Measurements from ENCODE around the gene CPNE5. TPM values are rescaled to one million over a fixed set of nuclear protein-coding genes. Genes with fewer than 3 reads are reported as not detected.

Gene CPNE5
- polyA plus RNA-seq (ENCODE audit: insufficient read length in 3 of 3): 10 to 100 TPM; 12.8 to 17.1 (median 13.2) TPM
- long read RNA-seq, donor 1: 0 reads
- long read RNA-seq, donor 2: 0 reads
- long read RNA-seq, donor 3, partial matches to known transcripts: 0 of 1 reads
- long read RNA-seq, donor 3, other reads (novel, unspliced or antisense): 0 of 1 reads
- long read RNA-seq, donor 4: 0 reads
- long read RNA-seq, donor 5: 0 reads
- long read RNA-seq, donor 6, partial matches to known transcripts: 0 of 1 reads
- long read RNA-seq, donor 6, other reads (novel, unspliced or antisense): 0 of 1 reads
- long read RNA-seq, donor 7: 0 reads
- long read RNA-seq, donor 8: 0 reads
- long read RNA-seq, donor 9: 0 reads
- long read RNA-seq, donor 10: 0 reads
- long read RNA-seq, donor 11, partial matches to known transcripts: 0 of 1 reads
- long read RNA-seq, donor 11, other reads (novel, unspliced or antisense): 0 of 1 reads
- long read RNA-seq, donor 12: 0 reads
- long read RNA-seq, donor 13: 0 reads
- long read RNA-seq, donor 14: 0 reads
- long read RNA-seq, donor 15: 0 reads
- long read RNA-seq, donor 16: 0 reads

GRCh38 chr6:36838896-36839748, at the start of gene CPNE5:
Gene CPNE5 (minus strand): TSS chr6:36839444. CDS start chr6:36839377, 67 bp downstream.
- DNase-seq (ENCODE audit: extremely low read depth in 1 of 11, low read depth in 9 of 11, low spot score in 4 of 11): no peak

- no peak for DNase-seq (ENCODE audit: extremely low read depth in 1 of 11, low read depth in 9 of 11, low spot score in 4 of 11)
Measured at GRCh38 chr6:36888115-36888643, 48.9 kb upstream of the CPNE5 start.

GRCh38 chr6:36886950-36887618, 47.8 kb upstream of the CPNE5 start:
- DNase-seq (ENCODE audit: extremely low read depth in 1 of 11, low read depth in 9 of 11, low spot score in 4 of 11): no peak

GRCh38 chr6:36885461-36886401, 46.5 kb upstream of the CPNE5 start, which contains the start of gene C6orf89:
Gene C6orf89 (plus strand): TSS chr6:36885952. CDS start chr6:36899445, 13,493 bp downstream.
- DNase-seq (ENCODE audit: extremely low read depth in 1 of 11, low read depth in 9 of 11, low spot score in 4 of 11): peak; percentile 92 to 96 (median 94)

- no peak for DNase-seq (ENCODE audit: extremely low read depth in 1 of 11, low read depth in 9 of 11, low spot score in 4 of 11)
Measured at GRCh38 chr6:36884610-36885009, 45.4 kb upstream of the CPNE5 start.

- DNase-seq (ENCODE audit: extremely low read depth in 1 of 11, low read depth in 9 of 11, low spot score in 4 of 11): no peak
Measured at GRCh38 chr6:36875250-36875633, 36.0 kb upstream of the CPNE5 start.

- peak; percentile 74 to 92 (median 88) for DNase-seq (ENCODE audit: extremely low read depth in 1 of 11, low read depth in 9 of 11, low spot score in 4 of 11)
Measured at GRCh38 chr6:36874443-36875249, 35.4 kb upstream of the CPNE5 start, which contains the start of gene PPIL1. Gene PPIL1 (minus strand): TSS chr6:36874803. CDS start chr6:36874772, 31 bp downstream.

- DNase-seq (ENCODE audit: extremely low read depth in 1 of 11, low read depth in 9 of 11, low spot score in 4 of 11): no peak
Measured at GRCh38 chr6:36873612-36874442, 34.6 kb upstream of the CPNE5 start.

GRCh38 chr6:36873115-36873514, 33.9 kb upstream of the CPNE5 start:
- DNase-seq (ENCODE audit: extremely low read depth in 1 of 11, low read depth in 9 of 11, low spot score in 4 of 11): no peak

GRCh38 chr6:36871686-36872085, 32.4 kb upstream of the CPNE5 start:
- no peak for DNase-seq (ENCODE audit: extremely low read depth in 1 of 11, low read depth in 9 of 11, low spot score in 4 of 11)

- DNase-seq (ENCODE audit: extremely low read depth in 1 of 11, low read depth in 9 of 11, low spot score in 4 of 11): no peak
Measured at GRCh38 chr6:36867471-36868224, 28.4 kb upstream of the CPNE5 start.

- DNase-seq (ENCODE audit: extremely low read depth in 1 of 11, low read depth in 9 of 11, low spot score in 4 of 11): no peak
Measured at GRCh38 chr6:36865835-36866234, 26.6 kb upstream of the CPNE5 start.

- DNase-seq (ENCODE audit: extremely low read depth in 1 of 11, low read depth in 9 of 11, low spot score in 4 of 11): no peak
Measured at GRCh38 chr6:36863670-36864540, 24.7 kb upstream of the CPNE5 start.

GRCh38 chr6:36862848-36863382, 23.7 kb upstream of the CPNE5 start:
- DNase-seq (ENCODE audit: extremely low read depth in 1 of 11, low read depth in 9 of 11, low spot score in 4 of 11): no peak
